H1 (cell line): Measurements from ENCODE around the gene AIRE. TPM values are rescaled to one million over a fixed set of nuclear protein-coding genes. Genes with fewer than 3 reads are reported as not detected.

Experiments
- CTCF ChIA-PET: fragments of 300-600 bp; sonication (Branson Sonifier 250); formaldehyde crosslinking; loops from one replicate; lab custom pipeline; 2021; ENCODE audit not compliant: partially characterized antibody; lab: Charles Lee
- POLR2A ChIA-PET: fragments of 300-600 bp; sonication (Branson Sonifier 250); formaldehyde crosslinking; loops from one replicate; lab custom pipeline; 2021; ENCODE audit warnings: inconsistent platforms; ENCODE audit not compliant: partially characterized antibody; lab: Charles Lee
- DNase-seq, 2 experiments: peaks; one replicate each; pipeline versions ENCODE4 v3.0.0 to v3.0.0-alpha.2; 2010 to 2022; ENCODE audit warnings: low spot score in 2 of 2, low read depth in 1 of 2, mixed read lengths in 1 of 2
- FAIRE-seq: peaks from 2 replicates; lab custom pipeline; 2011; peaks lifted over from hg19 to GRCh38; lab: Jason Lieb, UNC
- H2AFZ ChIP-seq: 2 replicates; pipeline ENCODE4 v1.8.1; 2012; ENCODE audit warnings: low read length, inconsistent platforms
- H2AK5ac ChIP-seq: 2 replicates; pipeline ENCODE4 v1.6.1; 2013; ENCODE audit warnings: low read depth, low read length
- H2BK120ac ChIP-seq: replicated peaks from 2 replicates; pipeline ENCODE3; 2013; ENCODE audit warnings: low read depth, low read length, inconsistent platforms
- H2BK12ac ChIP-seq: 2 replicates; pipeline ENCODE4 v1.6.1; 2013; ENCODE audit warnings: low read depth, low read length
- H2BK15ac ChIP-seq: 2 replicates; pipeline ENCODE4 v1.6.1; 2013; ENCODE audit warnings: low read length
- H2BK20ac ChIP-seq: 2 replicates; pipeline ENCODE4 v1.6.1; 2013; ENCODE audit warnings: low read length
- H2BK5ac ChIP-seq: 2 replicates; pipeline ENCODE4 v1.6.1; 2013; ENCODE audit warnings: low read depth, low read length
- H3K14ac ChIP-seq: 2 replicates; pipeline ENCODE4 v1.6.1; 2013; ENCODE audit warnings: inconsistent platforms; ENCODE audit not compliant: insufficient read length
- H3K18ac ChIP-seq: 2 replicates; pipeline ENCODE4 v1.6.1; 2013; ENCODE audit warnings: low read length; ENCODE audit errors: extremely low read depth
- H3K23ac ChIP-seq: 2 replicates; pipeline ENCODE4 v1.6.1; 2013; ENCODE audit warnings: inconsistent platforms; ENCODE audit not compliant: insufficient read length
- H3K23me2 ChIP-seq: 2 replicates; pipeline ENCODE4 v1.6.1; 2013; ENCODE audit warnings: low read depth, low read length
- H3K27ac ChIP-seq: 2 replicates; pipeline ENCODE4 v1.6.1; 2011; ENCODE audit warnings: low read depth, low read length, inconsistent platforms
- H3K27me3 ChIP-seq, 4 experiments: replicated peaks in 1 of 4; 1 replicate in 1 of 4; 2 replicates in 3 of 4; pipeline versions ENCODE4 v1.6.1 to v1.8.1; 2011 to 2013; ENCODE audit warnings: low read length in 3 of 4, mild to moderate bottlenecking in 3 of 4, inconsistent platforms in 2 of 4, mixed read lengths in 2 of 4, moderate library complexity in 1 of 4; ENCODE audit not compliant: control insufficient read depth in 3 of 4, insufficient read depth in 3 of 4; ENCODE audit errors: extremely low read depth in 1 of 4
- H3K36me3 ChIP-seq, 4 experiments: 2 replicates each; pipeline versions ENCODE4 v1.6.1 to v1.8.1; 2011 to 2013; ENCODE audit warnings: mild to moderate bottlenecking in 4 of 4, low read length in 3 of 4, moderate library complexity in 2 of 4, control low read depth in 1 of 4, inconsistent platforms in 1 of 4; ENCODE audit not compliant: insufficient read depth in 4 of 4, control insufficient read depth in 2 of 4
- H3K4ac ChIP-seq: replicated peaks from 2 replicates; pipeline ENCODE3; 2013; ENCODE audit warnings: low read length, low read depth, mixed read lengths, inconsistent platforms; ENCODE audit not compliant: insufficient read length
- H3K4me1 ChIP-seq, 4 experiments: replicated peaks in 1 of 4; 1 replicate in 1 of 4; 2 replicates in 3 of 4; pipeline versions ENCODE4 v1.6.1 to v1.8.1; 2011 to 2013; ENCODE audit warnings: low read length in 3 of 4, inconsistent platforms in 2 of 4, mixed read lengths in 1 of 4; ENCODE audit not compliant: insufficient read depth in 4 of 4, control insufficient read depth in 3 of 4
- H3K4me2 ChIP-seq, 2 experiments: 2 replicates each; pipeline versions ENCODE4 v1.6.1 to v1.8.1; 2011 to 2013; ENCODE audit warnings: low read depth in 2 of 2, low read length in 2 of 2, control low read depth in 1 of 2, inconsistent platforms in 1 of 2, mild to moderate bottlenecking in 1 of 2; ENCODE audit not compliant: insufficient read depth in 1 of 2
- H3K4me3 ChIP-seq, 4 experiments: fragments of 200-600, 300-600 bp in 1 of 4; sonication (generic), shearing (Covaris generic), sonication (Bioruptor Twin) in 1 of 4; 2 replicates each; pipeline versions ENCODE4 v1.5.1 to v1.8.1; 2011 to 2016; ENCODE audit warnings: low read length in 4 of 4, low read depth in 3 of 4, control low read depth in 2 of 4, inconsistent platforms in 2 of 4, mild to moderate bottlenecking in 2 of 4, mixed read lengths in 1 of 4, moderate library complexity in 1 of 4; ENCODE audit not compliant: insufficient read depth in 2 of 4; ENCODE audit errors: extremely low read depth in 1 of 4
- H3K56ac ChIP-seq: replicated peaks from 2 replicates; pipeline ENCODE3; 2013; ENCODE audit warnings: low read depth, mild to moderate bottlenecking, mixed read lengths, low read length, inconsistent platforms; ENCODE audit not compliant: insufficient read length
- H3K79me1 ChIP-seq: 2 replicates; pipeline ENCODE4 v1.6.1; 2013; ENCODE audit warnings: low read depth, low read length, control low read depth
- H3K79me2 ChIP-seq, 2 experiments: 2 replicates each; pipeline versions ENCODE4 v1.6.1 to v1.8.1; 2012 to 2013; ENCODE audit warnings: low read length in 2 of 2, mild to moderate bottlenecking in 2 of 2, inconsistent platforms in 1 of 2; ENCODE audit not compliant: insufficient read depth in 2 of 2, control insufficient read depth in 1 of 2
- H3K9ac ChIP-seq, 4 experiments: replicated peaks in 1 of 4; 1 replicate in 1 of 4; 2 replicates in 3 of 4; pipeline versions ENCODE4 v1.6.1 to v1.8.1; 2011 to 2013; ENCODE audit warnings: low read depth in 3 of 4, low read length in 3 of 4, control low read depth in 2 of 4, mild to moderate bottlenecking in 2 of 4, moderate library complexity in 2 of 4, inconsistent platforms in 1 of 4; ENCODE audit errors: extremely low read depth in 1 of 4
- H3K9me3 ChIP-seq, 2 experiments: 2 replicates each; pipeline versions ENCODE4 v1.6.1 to v1.8.1; 2012 to 2013; ENCODE audit warnings: mild to moderate bottlenecking in 2 of 2, moderate library complexity in 2 of 2, control low read depth in 1 of 2, inconsistent platforms in 1 of 2, low read depth in 1 of 2, low read length in 1 of 2, mixed read lengths in 1 of 2; ENCODE audit not compliant: insufficient read depth in 2 of 2
- H4K20me1 ChIP-seq, 2 experiments: replicated peaks in 1 of 2; 2 replicates each; pipeline versions ENCODE3 to v1.8.1; 2011 to 2013; ENCODE audit warnings: inconsistent platforms in 2 of 2, low read length in 2 of 2, mild to moderate bottlenecking in 1 of 2; ENCODE audit not compliant: insufficient read depth in 2 of 2, control insufficient read depth in 1 of 2
- H4K5ac ChIP-seq: 2 replicates; pipeline ENCODE4 v1.6.1; 2013; ENCODE audit warnings: low read length, low read depth, mixed read lengths, inconsistent platforms; ENCODE audit not compliant: insufficient read length
- H4K8ac ChIP-seq: 2 replicates; pipeline ENCODE4 v1.8.0; 2013; ENCODE audit warnings: mild to moderate bottlenecking, moderate library complexity, low read length, inconsistent platforms; ENCODE audit not compliant: insufficient read depth; ENCODE audit errors: extremely low read depth
- H4K91ac ChIP-seq: replicated peaks from 2 replicates; pipeline ENCODE3; 2013; ENCODE audit warnings: low read length, mixed read lengths, inconsistent platforms; ENCODE audit not compliant: insufficient read length
- BRCA1 ChIP-seq: IDR thresholded peaks from 2 replicates; pipeline ENCODE4 v1.6.1; 2012; ENCODE audit warnings: low read depth, low read length, improper control_type of control experiment
- CEBPB ChIP-seq: IDR thresholded peaks from 2 replicates; pipeline ENCODE4 v1.6.1; 2012; ENCODE audit warnings: low read depth, low read length
- CTBP2 ChIP-seq: IDR thresholded peaks from 2 replicates; pipeline ENCODE4 v1.7.0; 2011; ENCODE audit warnings: borderline replicate concordance, mild to moderate bottlenecking, moderate library complexity, mixed read lengths, low read length; ENCODE audit not compliant: insufficient read depth, insufficient read length
- JUND ChIP-seq: IDR thresholded peaks from 2 replicates; pipeline ENCODE4 v1.6.1; 2011; ENCODE audit warnings: mild to moderate bottlenecking, improper control_type of control experiment, low read length
- KDM5A ChIP-seq: fragments of 200-600 bp; IDR thresholded peaks from 2 replicates; pipeline ENCODE4 v1.7.1; 2012; ENCODE audit warnings: mild to moderate bottlenecking, low read length, inconsistent platforms, mixed read lengths
- ZNF274 ChIP-seq: IDR thresholded peaks from 2 replicates; pipeline ENCODE4 v1.7.0; 2012; ENCODE audit warnings: low read length, borderline replicate concordance; ENCODE audit errors: extremely low read depth
- WGBS, 2 experiments: shearing (Covaris generic) in 1 of 2; methylation state at CpG; one replicate each; pipeline versions ENCODE4 v1.1.6 to v1.1.7; 2013 to 2015; ENCODE audit warnings: low lambda C conversion rate in 2 of 2, mixed read lengths in 2 of 2, inconsistent platforms in 1 of 2, low coverage in 1 of 2, missing lambda C conversion rate in 1 of 2; ENCODE audit not compliant: insufficient replicate concordance in 2 of 2, insufficient coverage in 1 of 2, insufficient read length in 1 of 2; ENCODE audit errors: extremely low coverage in 1 of 2, missing lambda C conversion rate in 1 of 2; 5-methylcytosine and 5-hydroxymethylcytosine counted together
- polyA plus RNA-seq, 7 experiments: library from polyadenylated mRNA; depleted of rRNA in 3 of 7; stranded (reverse) in 5 of 7; unstranded in 2 of 7; fragments of >200 nt in 5 of 7; fragments of 200-250 nt in 2 of 7; gene quantifications; 1 replicate in 5 of 7; 2 replicates in 1 of 7; 4 replicates in 1 of 7; pipeline versions ENCODE4 v1.2.1 to v1.2.3, GENCODE V29; 2011 to 2013; ENCODE audit warnings: missing spikeins in 2 of 7, mixed read lengths in 2 of 7
- total RNA-seq: library from RNA; stranded (reverse); fragmentation: NEBNext Ultra II Directional; extraction: Animal tissue kit (Norgen Biotek cat#: 25700); gene quantifications from 2 replicates; pipeline ENCODE4 v1.2.1, GENCODE V29; 2021

Gene AIRE
- total and polyA plus RNA-seq, 2 of the 8 experiments (the other 6 are each of a cell fraction or from before 2014, with no cell fraction given) = 0.09 TPM; not detected in 1

- CTCF ChIA-PET = interaction anchor here (0.8 to 2.2 kb wide), 15 partner anchors 10 to 206 kb away, joined by 3 to 7 read pairs (median 4); no protein-coding TSS in a partner anchor
- Histone ChIP-seq H2AK5ac (no peak overlapping the region), H3K4me3 (no peak overlapping the region), H4K91ac (peak overlapping the region; percentile 65), H2BK15ac (no peak overlapping the region), H4K5ac (no peak overlapping the region), H2BK5ac (no peak overlapping the region), H3K9ac (no peak overlapping the region), H3K18ac (peak overlapping the region; percentile 60; the same call in 1 of the 2 replicates), H3K23ac (no peak overlapping the region), H3K27me3 (no peaks in the 10 kb centered on the region), H3K9me3 (no peaks in the 10 kb centered on the region), H2AFZ (no peak overlapping the region), H3K79me2 (peaks cover 0 to 6% of the 10 kb centered on the region in 2 experiments; a peak in 1 of 4 replicates), H2BK12ac (no peak overlapping the region), H3K4me2 (no peak overlapping the region), H3K79me1 (peaks cover 6% of the 10 kb centered on the region; the same call in 1 of the 2 replicates), H4K8ac (no peak overlapping the region; the same call in 1 of the 2 replicates), H3K23me2 (peaks cover 11% of the 10 kb centered on the region; the same call in 1 of the 2 replicates), H3K4ac (peak overlapping the region; percentile 69), H4K20me1 (peaks cover 9 to 15% of the 10 kb centered on the region in 2 experiments), H2BK120ac (no peak overlapping the region), H3K4me1 (peaks cover 0 to 14% (median 4%) of the 10 kb centered on the region in 4 experiments; a peak in 5 of 7 replicates), H3K36me3 (no peaks in the 10 kb centered on the region), H3K56ac (no peak overlapping the region), H3K14ac (no peak overlapping the region), H2BK20ac (no peak overlapping the region), H3K27ac (no peak overlapping the region)
- FAIRE-seq (no peak), DNase-seq (no peak)
- TF ChIP-seq BRCA1 = no peak
- TF ChIP-seq CTBP2 = no peak
- no peak for TF ChIP-seq ZNF274
- no peak for TF ChIP-seq JUND
- no peak for TF ChIP-seq KDM5A
- TF ChIP-seq CEBPB = no peak
- POLR2A ChIA-PET = no interaction called here
- WGBS, 2 experiments = 84% methylated on average over 12 of the region's 16 CpGs; no CpG with 5 or more reads in 1 of the 2 experiments
Observed at GRCh38 chr21:44304011-44304616, 18.4 kb downstream of the AIRE start.
